A549 treated with dexamethasone at 1 μM for 4 hours (cell line): ENCODE measurements around the gene LDLRAD2. TPM values are rescaled to one million over a fixed set of nuclear protein-coding genes. Genes with fewer than 3 reads are reported as not detected.

Experiments
- total RNA-seq: library from RNA; stranded (reverse); fragments of 200-300 nt; extraction: Qiagen RNA extraction; gene quantifications from 5 replicates; pipeline ENCODE4 v1.2.3, GENCODE V29; 2022

LDLRAD2 gene, protein sequence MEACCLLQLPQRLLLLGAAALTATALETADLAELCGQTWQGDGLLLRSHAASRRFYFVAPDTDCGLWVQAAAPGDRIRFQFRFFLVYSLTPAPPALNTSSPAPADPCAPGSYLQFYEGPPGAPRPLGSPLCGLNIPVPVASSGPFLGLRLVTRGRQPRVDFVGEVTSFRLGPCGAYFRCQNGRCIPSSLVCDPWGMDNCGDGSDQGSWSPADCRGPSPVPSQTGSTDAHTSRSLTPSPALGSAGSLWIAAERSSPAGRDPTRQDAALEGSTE
- 0.02 to 0.12 TPM (median 0.02 TPM) in 4 of 5 replicates, not detected in the other for total RNA-seq

DNA sequence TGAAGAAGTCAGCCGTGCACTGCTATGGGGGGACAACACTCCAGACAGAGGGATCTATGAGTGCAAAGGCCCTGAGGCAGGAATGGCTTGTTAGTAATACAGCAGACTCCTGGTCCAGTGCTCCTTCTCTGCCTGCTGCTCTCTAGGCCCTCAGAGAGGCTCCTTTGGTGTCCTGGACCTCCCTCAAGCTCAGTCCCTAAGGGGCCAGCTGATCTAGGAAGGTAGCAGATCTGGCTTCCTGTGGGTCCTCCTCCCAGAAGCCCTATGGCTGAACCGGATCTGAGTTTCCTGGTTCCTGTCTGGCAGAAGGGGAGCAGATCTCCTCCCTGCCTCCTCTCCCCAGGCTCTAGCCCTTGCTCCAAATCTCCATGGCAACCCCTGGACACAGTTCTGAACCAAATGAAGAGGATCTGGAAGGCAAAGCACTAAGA is at the start of gene LDLRAD2:
TSS of gene LDLRAD2 (plus strand) at position 391 of the 431 bp plus-strand sequence. CDS start 187 bp downstream, outside the sequence.

DNA sequence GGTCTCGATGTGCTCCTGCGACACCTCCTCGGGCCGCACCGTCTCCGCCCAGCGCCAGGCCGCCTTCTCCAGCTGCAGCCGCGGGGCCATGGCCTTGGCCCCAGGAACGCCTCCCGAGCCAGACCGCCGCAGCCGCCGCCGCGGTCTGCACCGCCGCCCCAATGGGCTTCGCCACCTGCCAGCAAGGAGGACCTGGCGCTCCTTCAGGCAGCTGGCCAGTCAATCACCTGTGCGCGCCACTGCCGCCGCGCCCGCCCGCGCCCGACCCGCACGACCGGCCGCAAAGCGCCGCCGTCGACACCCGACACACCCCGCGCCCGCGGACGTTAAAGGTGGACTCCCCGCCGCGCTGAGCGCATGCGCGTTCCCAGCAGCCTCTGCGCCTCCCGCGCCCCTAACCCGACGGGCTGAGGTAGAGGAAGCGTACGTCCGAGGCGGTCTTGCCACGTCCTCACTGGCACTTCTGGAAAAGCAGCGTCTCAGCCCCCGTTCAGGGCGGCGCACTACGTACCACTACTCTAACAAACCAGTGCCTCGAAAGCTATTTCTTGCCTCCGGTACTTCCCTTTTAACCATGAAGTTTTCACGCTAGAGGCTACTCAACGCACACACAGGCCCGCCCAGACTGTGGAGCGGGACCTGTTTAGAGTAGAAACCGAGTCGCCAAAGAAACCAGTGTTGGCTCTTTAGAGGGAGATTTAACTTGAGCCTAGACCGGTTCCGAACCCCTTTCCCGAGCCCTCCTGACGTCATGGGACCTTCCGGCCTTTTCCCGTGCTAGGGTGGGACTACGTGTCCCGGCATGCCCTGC is 29.0 kb upstream of the LDLRAD2 start, which contains the start of gene USP48:
TSS of gene USP48 (minus strand) at position 282 of the 811 bp plus-strand sequence. CDS start at position 90, 192 bp downstream.

Other genes with a start within 250 kb of the LDLRAD2 start
- gene RAP1GAP, start 142.9 kb upstream of the LDLRAD2 start, total RNA-seq = 6.8 to 10.6 TPM (median 10.1 TPM) in 5 replicates
- 15.3 to 19.1 TPM (median 18.0 TPM) in 5 replicates for gene USP48, start 29.1 kb upstream of the LDLRAD2 start, total RNA-seq
- 46.4 to 93.7 TPM (median 80.9 TPM) in 5 replicates for gene HSPG2, start 125.0 kb downstream of the LDLRAD2 start, total RNA-seq
- gene CELA3B, start 164.8 kb downstream of the LDLRAD2 start, total RNA-seq = not detected in 5 replicates
- not detected in 5 replicates for gene CELA3A, start 189.4 kb downstream of the LDLRAD2 start, total RNA-seq
- 152 to 215 TPM (median 163 TPM) in 5 replicates for gene CDC42, start 240.4 kb downstream of the LDLRAD2 start, total RNA-seq